Memory B cell (primary cell): ENCODE data around the gene EXOC6B.

Experiments used
- ATAC-seq: fragments of 150-1000 bp; cut with Tn5 transposase; 2 replicates; pipeline ENCODE4 v1.10.0; 2021; ENCODE audit warnings: low read depth, mild to moderate bottlenecking, moderate library complexity
- DNase-seq, 2 donors: peaks; one replicate each; pipeline ENCODE4 v3.0.0; 2022; ENCODE audit warnings: low spot score in 2 of 2
- H3K27ac Mint-ChIP-seq: one replicate; pipeline ENCODE4 v1.8.0; 2022; ENCODE audit warnings: mild to moderate bottlenecking, moderate library complexity, mixed read lengths
- H3K27me3 Mint-ChIP-seq: one replicate; pipeline ENCODE4 v1.8.0; 2022; ENCODE audit warnings: mixed read lengths
- H3K36me3 Mint-ChIP-seq: one replicate; pipeline ENCODE4 v1.8.0; 2022; ENCODE audit warnings: mild to moderate bottlenecking, mixed read lengths
- H3K4me1 Mint-ChIP-seq: one replicate; pipeline ENCODE4 v1.8.0; 2022; ENCODE audit warnings: mixed read lengths
- H3K4me3 Mint-ChIP-seq: one replicate; pipeline ENCODE4 v1.8.0; 2022; ENCODE audit warnings: mild to moderate bottlenecking, moderate library complexity, mixed read lengths
- H3K9me3 Mint-ChIP-seq: one replicate; pipeline ENCODE4 v1.8.0; 2022; ENCODE audit warnings: mixed read lengths

The EXOC6B gene

GRCh38 chr2:72722492-72723070, 103.3 kb downstream of the EXOC6B start:
- H3K4me3 Mint-ChIP-seq, result no peak overlapping the region
- no peaks in the 10 kb centered on the region for H3K4me1 Mint-ChIP-seq
- DNase-seq (no peak), ATAC-seq (no peak)
- H3K36me3 Mint-ChIP-seq, result peaks cover 8% of the 10 kb centered on the region
- H3K9me3 Mint-ChIP-seq, result no peaks in the 10 kb centered on the region
- no peaks in the 10 kb centered on the region for H3K27me3 Mint-ChIP-seq
- no peak overlapping the region for H3K27ac Mint-ChIP-seq

DNA sequence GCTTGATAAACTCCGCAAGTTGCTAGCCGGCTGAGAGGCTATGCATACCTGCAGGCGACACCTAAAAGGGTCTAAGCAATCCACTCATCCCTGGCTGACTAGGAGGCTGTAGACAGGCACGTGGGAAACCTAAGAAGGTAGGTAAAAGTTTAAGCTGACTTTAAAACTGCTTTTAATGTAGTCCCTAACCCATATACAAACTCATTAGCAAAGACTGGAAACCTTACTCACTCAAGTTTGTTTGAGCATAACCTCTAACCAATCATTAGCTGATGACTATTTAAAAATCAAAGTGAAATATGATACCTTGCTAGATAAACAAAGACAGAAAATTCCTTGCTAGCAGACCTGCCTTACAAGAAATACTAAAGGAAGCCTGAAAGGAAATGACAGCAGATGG, 106.4 kb downstream of the EXOC6B start:
- no peaks in the 10 kb centered on the region for H3K27me3 Mint-ChIP-seq
- ATAC-seq, result no peak
- H3K36me3 Mint-ChIP-seq, result peaks cover 15% of the 10 kb centered on the region
- no peak overlapping the region for H3K4me3 Mint-ChIP-seq
- no peak for DNase-seq
- no peak overlapping the region for H3K27ac Mint-ChIP-seq
- no peaks in the 10 kb centered on the region for H3K4me1 Mint-ChIP-seq
- no peaks in the 10 kb centered on the region for H3K9me3 Mint-ChIP-seq

- H3K9me3 Mint-ChIP-seq, result no peaks in the 10 kb centered on the region
- no peaks in the 10 kb centered on the region for H3K27me3 Mint-ChIP-seq
- DNase-seq, result no peak
Measured at GRCh38 chr2:72718876-72719275, 107.0 kb downstream of the EXOC6B start.

GRCh38 chr2:72716601-72717000, 109.2 kb downstream of the EXOC6B start:
- H3K4me1 Mint-ChIP-seq, result no peaks in the 10 kb centered on the region

More at GRCh38 chr2:72718876-72719275, 107.0 kb downstream of the EXOC6B start:
- ATAC-seq, result no peak
- Mint-ChIP-seq H3K4me1 (no peaks in the 10 kb centered on the region), H3K4me3 (no peak overlapping the region), H3K36me3 (peaks cover 15% of the 10 kb centered on the region), H3K27ac (no peak overlapping the region)

GRCh38 chr2:72713857-72714256, 112.0 kb downstream of the EXOC6B start:
- H3K4me1 Mint-ChIP-seq, result peaks cover 9% of the 10 kb centered on the region
- DNase-seq (no peak), ATAC-seq (no peak)
- H3K27me3 Mint-ChIP-seq, result no peaks in the 10 kb centered on the region
- H3K36me3 Mint-ChIP-seq, result peaks cover 28% of the 10 kb centered on the region
- no peak overlapping the region for H3K27ac Mint-ChIP-seq
- no peak overlapping the region for H3K4me3 Mint-ChIP-seq
- H3K9me3 Mint-ChIP-seq, result no peaks in the 10 kb centered on the region

More at GRCh38 chr2:72716601-72717000, 109.2 kb downstream of the EXOC6B start:
- no peaks in the 10 kb centered on the region for H3K9me3 Mint-ChIP-seq
- no peaks in the 10 kb centered on the region for H3K27me3 Mint-ChIP-seq
- no peak overlapping the region for H3K4me3 Mint-ChIP-seq
- H3K36me3 Mint-ChIP-seq, result peaks cover 22% of the 10 kb centered on the region
- DNase-seq, result no peak
- H3K27ac Mint-ChIP-seq, result no peak overlapping the region
- no peak for ATAC-seq

DNA sequence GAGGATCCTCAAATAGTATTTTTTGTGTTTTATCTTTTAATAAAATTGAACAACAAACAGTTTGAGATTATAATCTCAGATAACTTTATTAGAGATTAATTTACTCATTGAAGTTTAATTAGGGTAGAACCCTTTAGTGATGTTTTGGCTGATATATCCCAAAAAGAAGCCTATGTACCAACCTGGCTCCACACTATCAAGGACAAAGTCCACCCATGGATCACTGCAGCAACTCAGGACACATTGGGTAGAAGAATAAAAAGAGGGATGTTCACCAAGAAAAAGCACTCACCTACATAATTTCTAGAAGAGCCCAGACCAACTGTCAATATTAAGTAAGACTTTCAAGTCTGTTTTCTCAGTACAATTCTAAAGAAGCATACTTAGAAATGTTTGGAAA, 112.9 kb downstream of the EXOC6B start:
- Mint-ChIP-seq H3K27ac (no peak overlapping the region), H3K36me3 (peaks cover 28% of the 10 kb centered on the region), H3K27me3 (no peaks in the 10 kb centered on the region), H3K4me1 (peaks cover 9% of the 10 kb centered on the region), H3K9me3 (no peaks in the 10 kb centered on the region), H3K4me3 (no peak overlapping the region)
- ATAC-seq (no peak), DNase-seq (no peak)

DNA sequence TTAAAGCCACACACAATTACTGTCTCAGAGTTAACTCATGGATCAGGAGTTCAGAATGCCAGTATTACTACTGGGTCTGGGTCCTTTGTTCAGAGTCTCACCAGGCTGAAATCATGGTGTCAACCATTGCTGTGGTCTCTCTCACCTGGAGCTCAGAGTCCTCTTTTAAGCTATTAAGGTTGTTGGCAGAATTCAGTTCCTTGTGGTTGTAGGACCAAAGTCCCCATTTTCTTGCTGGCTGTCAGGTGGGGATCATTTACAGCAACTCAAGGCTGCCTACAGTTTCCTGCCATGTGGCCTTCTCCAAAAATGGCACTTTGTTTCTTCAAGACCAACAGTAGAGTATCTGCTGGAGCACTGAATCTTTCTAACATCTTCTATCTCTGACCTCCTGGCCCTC, 113.5 kb downstream of the EXOC6B start:
- peaks cover 26% of the 10 kb centered on the region for H3K36me3 Mint-ChIP-seq
- peaks cover 9% of the 10 kb centered on the region for H3K4me1 Mint-ChIP-seq
- no peak overlapping the region for H3K27ac Mint-ChIP-seq
- no peak for ATAC-seq
- DNase-seq, result no peak
- H3K27me3 Mint-ChIP-seq, result no peaks in the 10 kb centered on the region
- H3K4me3 Mint-ChIP-seq, result no peak overlapping the region
- no peaks in the 10 kb centered on the region for H3K9me3 Mint-ChIP-seq

DNA sequence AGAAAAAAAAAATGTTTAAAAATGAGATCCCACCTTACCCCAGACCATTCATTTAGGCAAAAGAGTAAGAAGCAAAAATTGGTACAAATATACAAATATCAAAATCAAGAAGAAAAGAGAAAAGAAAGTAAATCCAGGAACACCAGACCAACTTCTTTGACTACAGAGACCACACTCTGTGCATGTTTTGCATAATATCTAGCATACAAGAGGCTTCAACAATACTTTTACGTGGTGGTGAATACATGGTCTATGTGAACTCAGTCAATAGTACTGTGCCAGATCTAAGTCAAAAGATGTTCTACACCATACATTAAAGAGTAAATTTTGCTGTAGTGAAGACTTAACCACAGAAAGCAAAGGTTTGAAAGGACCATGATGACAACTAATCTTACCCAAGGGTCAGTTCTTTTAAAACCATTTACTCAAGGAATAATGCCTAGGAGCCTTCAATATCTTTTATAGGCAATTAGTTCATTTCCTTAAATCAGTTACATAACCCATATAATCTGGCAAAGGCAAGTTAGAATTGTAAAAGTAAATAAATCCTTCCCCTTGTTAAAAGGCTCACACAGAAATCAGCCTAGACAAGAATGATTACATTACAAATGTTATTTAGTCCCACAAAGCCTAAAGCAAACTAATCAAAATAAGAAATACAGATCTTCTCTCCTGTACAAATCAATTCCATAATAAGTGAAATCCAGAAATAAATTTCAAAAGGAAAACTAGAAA, 115.2 kb downstream of the EXOC6B start:
- ATAC-seq, result peak; percentile 43
- no peak overlapping the region for H3K4me3 Mint-ChIP-seq
- peaks cover 21% of the 10 kb centered on the region for H3K36me3 Mint-ChIP-seq
- peaks cover 9% of the 10 kb centered on the region for H3K4me1 Mint-ChIP-seq
- no peak overlapping the region for H3K27ac Mint-ChIP-seq
- H3K9me3 Mint-ChIP-seq, result no peaks in the 10 kb centered on the region
- no peaks in the 10 kb centered on the region for H3K27me3 Mint-ChIP-seq
- no peak for DNase-seq

- Mint-ChIP-seq H3K4me3 (no peak overlapping the region), H3K4me1 (peaks cover 9% of the 10 kb centered on the region), H3K27me3 (no peaks in the 10 kb centered on the region), H3K9me3 (peaks cover 1% of the 10 kb centered on the region), H3K36me3 (peaks cover 24% of the 10 kb centered on the region), H3K27ac (no peak overlapping the region)
- DNase-seq, result no peak
- no peak for ATAC-seq
Measured at GRCh38 chr2:72708236-72708635, 117.6 kb downstream of the EXOC6B start.

DNA sequence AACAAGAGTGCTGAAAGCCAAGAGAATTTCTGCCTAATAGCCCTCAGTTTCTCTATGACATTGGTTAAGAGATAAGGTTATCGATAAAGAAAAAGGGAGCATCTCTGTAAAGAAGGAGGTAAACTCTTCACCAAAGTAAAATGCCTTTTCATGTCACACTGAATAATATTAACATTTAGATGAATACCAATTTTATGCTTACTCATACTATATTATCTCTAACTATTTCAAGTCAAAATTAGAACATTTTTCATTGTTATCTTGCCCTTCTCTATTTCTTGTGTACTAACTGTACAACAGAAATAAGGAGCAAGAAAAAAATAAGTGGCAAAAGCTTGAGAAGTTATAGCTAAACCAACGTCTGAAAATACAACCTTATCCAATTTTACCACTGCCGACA, 127.5 kb downstream of the EXOC6B start:
- no peaks in the 10 kb centered on the region for H3K27me3 Mint-ChIP-seq
- H3K27ac Mint-ChIP-seq, result no peak overlapping the region
- H3K36me3 Mint-ChIP-seq, result peaks cover 12% of the 10 kb centered on the region
- H3K4me1 Mint-ChIP-seq, result peaks cover 2% of the 10 kb centered on the region
- ATAC-seq (no peak), DNase-seq (no peak)
- H3K4me3 Mint-ChIP-seq, result no peak overlapping the region
- no peaks in the 10 kb centered on the region for H3K9me3 Mint-ChIP-seq

- H3K36me3 Mint-ChIP-seq, result peaks cover 16% of the 10 kb centered on the region
- no peaks in the 10 kb centered on the region for H3K27me3 Mint-ChIP-seq
- no peak for ATAC-seq
- peaks cover 2% of the 10 kb centered on the region for H3K4me1 Mint-ChIP-seq
- no peak overlapping the region for H3K27ac Mint-ChIP-seq
- no peak overlapping the region for H3K4me3 Mint-ChIP-seq
- no peaks in the 10 kb centered on the region for H3K9me3 Mint-ChIP-seq
- DNase-seq, result no peak
Measured at GRCh38 chr2:72696559-72696958, 129.3 kb downstream of the EXOC6B start.

DNA sequence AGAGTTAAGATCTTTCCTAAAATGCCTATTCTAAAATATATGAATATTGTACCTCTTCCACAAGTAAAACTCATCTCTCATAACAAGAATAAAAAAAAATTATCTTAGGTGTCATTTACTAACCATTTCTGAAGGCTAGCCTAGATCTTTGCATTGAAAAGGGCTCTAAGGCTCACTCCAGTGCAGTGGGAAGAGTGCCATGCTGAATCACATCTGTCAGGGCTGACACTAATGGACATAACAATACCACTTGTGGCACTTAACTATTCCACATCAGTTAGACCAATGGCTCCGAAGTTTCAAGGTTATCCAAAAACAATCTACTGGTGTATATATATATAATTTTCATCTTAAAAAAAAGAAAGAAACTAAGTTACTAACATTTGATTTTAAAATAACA, 130.2 kb downstream of the EXOC6B start:
- Mint-ChIP-seq H3K4me1 (peaks cover 2% of the 10 kb centered on the region), H3K36me3 (peaks cover 16% of the 10 kb centered on the region), H3K9me3 (no peaks in the 10 kb centered on the region), H3K4me3 (no peak overlapping the region), H3K27ac (no peak overlapping the region), H3K27me3 (no peaks in the 10 kb centered on the region)
- ATAC-seq (no peak), DNase-seq (no peak)

GRCh38 chr2:72694715-72695496, 130.9 kb downstream of the EXOC6B start:
- no peak for ATAC-seq

GRCh38 chr2:72689579-72690195, 136.1 kb downstream of the EXOC6B start:
- ATAC-seq (no peak), DNase-seq (no peak)
- Mint-ChIP-seq H3K27ac (no peak overlapping the region), H3K36me3 (peaks cover 18% of the 10 kb centered on the region), H3K9me3 (no peaks in the 10 kb centered on the region), H3K4me1 (peaks cover 2% of the 10 kb centered on the region), H3K4me3 (no peak overlapping the region), H3K27me3 (no peaks in the 10 kb centered on the region)

More at GRCh38 chr2:72694715-72695496, 130.9 kb downstream of the EXOC6B start:
- Mint-ChIP-seq H3K27me3 (no peaks in the 10 kb centered on the region), H3K36me3 (peaks cover 16% of the 10 kb centered on the region), H3K4me3 (no peak overlapping the region), H3K27ac (no peak overlapping the region), H3K9me3 (no peaks in the 10 kb centered on the region), H3K4me1 (peaks cover 2% of the 10 kb centered on the region)
- DNase-seq, result no peak
